CD4-positive, alpha-beta T cell treated with Interleukin-21 for 1 hour (primary cell): ENCODE results near the gene TRA2B.
"Not testable (repeated sequence)": the region's sequence is repeated elsewhere in the genome, so short reads cannot be mapped to it uniquely, and the experiment has no call there.

Experiments used
- DNase-seq: peaks from one replicate; pipeline ENCODE4 v3.0.0-alpha.2; 2020

Gene TRA2B

DNA sequence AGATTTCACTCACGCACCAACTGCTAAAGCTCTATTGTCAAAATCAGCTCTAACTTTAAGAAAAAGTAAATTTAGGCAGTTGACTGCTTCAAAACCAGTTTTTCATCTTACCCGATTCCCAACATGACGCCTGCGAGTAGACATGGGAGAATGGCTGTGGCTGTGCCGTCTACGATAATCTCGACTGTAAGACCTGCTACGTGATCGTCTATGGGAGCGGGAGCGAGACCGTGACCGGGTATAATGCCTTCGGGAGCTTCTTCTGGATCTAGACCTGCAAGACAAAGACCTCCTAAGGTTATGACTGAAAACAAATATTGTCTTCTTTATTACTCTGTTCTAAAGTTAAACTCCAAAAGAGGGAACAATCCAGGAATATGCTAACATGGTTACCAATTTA lies 12.5 kb downstream of the TRA2B start:
- DNase-seq = no peak

DNA sequence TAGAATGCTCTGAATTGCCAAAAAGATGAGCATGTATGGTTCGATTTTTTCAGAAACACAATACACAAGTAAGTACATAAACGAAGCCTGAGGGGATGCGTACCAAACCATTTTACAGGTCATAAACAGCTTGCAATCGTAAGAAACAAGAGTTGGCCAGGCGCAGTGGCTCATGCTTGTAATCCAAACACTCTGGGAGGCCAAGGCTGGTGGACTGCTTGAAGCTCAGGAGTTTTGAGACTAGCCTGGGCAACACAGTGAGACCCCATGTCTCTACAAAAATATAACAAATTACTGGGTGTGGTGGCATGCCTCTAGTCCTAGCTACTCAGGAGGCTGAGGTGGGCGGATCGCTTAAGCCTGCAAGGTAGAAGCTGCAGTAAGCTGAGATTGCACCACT lies 13.4 kb downstream of the TRA2B start:
- DNase-seq = no peak

DNA sequence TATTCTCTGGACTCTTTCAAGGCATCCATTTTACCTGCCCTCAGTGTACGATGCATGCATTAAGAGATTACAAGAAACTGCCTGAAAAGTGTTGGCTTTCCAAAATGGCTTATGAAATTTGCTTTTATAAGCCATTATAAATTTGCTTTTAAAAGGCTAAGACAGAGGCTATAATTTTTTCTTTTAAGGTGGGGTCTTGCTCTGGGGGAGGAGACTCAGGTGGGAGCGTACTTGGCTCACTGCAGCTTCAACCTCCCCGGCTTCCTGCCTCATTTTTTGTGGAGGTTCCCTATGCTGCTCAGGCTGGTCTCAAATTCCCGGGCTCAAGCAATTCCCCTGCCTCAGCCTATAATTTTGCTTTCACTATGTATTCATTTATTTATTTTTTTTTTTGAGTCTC lies 17.6 kb downstream of the TRA2B start:
- no peak for DNase-seq

DNA sequence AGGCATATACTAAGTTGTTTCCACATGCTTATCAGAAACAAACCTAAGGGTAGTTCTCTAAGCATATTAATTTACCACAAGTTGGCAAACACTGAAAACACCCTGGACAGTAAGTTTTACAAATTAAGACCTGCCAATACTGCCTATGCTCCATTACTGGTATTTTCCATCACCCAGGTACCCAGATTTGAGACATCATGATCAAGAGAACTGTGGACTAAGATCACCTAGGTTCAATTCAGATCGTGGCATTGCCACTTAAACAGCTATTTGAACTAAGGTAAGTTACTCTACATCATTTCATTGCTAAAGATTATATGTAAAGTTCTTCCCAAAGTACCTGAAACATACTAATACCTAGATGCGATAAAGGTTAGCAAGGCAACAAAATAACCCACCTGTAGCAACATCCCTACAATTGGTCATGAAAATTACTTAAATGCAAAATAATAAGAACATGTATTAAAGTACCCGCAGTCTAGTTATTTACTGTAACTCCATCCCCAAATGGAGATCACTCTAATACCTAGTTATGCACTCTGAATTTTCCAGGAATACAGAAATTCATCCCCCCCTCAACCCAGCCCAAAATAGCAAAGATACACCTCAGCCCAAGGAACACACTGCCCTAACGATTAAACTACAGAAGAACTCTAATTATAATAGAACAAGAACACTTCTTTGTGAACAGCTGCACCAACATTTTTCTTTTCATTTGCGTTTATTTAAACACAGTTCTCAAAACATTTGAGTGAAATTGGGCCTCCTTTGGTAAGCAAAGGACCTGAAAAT lies 21.6 kb downstream of the TRA2B start:
- no peak for DNase-seq

DNA sequence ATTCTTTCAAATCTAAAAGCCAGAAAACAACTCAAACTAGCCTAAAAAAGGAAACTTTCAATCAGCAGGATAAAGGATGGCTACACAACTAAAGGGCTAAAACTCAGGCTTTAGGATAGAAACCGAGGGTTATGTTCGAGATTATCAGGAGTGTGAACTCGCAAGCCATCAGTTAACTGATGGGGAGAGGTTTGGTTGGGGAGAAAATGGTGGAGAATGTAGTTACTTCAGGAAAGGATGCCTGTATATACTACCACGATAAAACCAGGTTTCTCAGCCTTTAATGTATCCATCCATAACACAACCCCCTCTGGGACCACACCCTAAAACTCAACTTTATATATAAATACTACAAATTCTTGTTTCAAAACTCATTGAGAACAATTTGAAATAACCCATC lies 22.2 kb downstream of the TRA2B start:
- no peak for DNase-seq

DNA sequence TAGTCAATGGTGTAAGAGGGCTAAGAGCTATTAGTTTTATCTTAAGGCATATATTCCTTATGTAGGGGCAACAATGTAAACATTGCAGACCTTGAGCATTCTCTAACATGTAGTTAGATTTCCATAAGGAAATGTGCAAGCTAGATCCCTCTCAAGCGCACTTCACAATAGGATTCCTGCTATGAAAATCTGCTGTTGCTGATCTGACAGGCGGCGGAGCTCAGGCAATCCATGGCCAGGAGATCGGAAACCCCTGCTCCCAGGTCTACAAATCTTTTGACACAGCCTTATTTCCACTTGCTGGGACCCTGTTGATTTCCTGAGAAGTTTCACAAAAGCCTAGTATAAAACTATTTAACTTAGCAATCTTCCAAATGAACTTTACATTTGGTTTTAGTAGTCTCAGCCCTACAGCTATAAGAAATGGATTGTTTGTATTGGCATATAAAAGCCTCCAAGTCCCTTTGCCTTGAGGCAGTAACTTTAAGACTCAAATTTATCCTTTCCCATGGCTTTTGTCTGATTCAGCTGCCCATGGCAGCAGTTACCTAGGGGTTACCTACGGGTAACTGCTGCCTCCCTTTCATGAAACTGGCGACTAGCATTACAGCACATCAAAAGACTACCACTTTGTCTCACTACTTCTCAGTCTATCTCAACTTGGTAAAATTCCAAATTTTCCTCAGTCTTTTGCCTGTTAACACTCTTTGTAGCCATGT lies 22.7 kb downstream of the TRA2B start:
- no peak for DNase-seq

DNA sequence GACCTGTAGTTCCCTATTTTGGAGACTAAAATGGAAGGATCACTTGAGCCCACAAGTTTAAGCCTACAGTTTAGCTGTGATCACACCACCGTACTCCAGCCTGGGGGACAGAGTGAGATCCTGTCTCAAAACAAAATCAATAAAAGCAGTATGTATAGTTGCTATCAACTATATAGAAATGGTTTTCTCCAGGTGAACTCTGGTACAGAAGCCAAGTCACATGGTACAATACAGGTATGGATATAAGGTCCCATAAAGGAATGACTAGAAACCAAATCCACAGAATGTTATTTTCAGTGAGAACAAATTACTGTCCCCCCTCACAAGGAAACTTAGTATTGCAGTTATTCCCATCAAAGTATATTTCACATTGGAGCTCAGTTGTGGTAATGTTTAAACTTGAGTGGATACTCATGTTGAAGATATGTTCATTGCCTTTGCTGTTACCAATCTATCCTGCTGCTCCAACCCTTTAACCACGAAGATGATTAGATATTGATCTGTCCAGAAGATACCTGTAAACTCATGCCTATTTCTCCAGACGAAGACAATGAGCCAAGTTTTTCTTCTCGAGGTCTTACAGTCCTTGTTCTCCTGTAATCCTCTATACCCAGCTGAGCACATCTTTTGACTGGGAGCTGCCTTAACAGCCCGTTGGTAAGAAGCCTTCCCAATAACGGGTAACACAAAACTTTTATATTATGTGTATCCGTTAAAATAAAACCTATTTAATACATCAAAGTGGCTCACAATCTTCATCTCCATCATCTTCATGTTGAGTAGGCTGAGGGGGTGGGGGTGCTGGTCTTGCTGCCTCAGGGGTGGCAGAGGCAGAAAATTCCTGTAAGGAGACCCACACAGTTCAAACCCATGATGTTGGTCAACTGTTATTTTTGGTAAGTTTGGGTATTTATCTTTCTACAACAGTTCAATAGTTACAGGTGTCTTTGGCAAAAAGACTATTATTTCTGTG lies 24.6 kb downstream of the TRA2B start:
- no peak for DNase-seq

DNA sequence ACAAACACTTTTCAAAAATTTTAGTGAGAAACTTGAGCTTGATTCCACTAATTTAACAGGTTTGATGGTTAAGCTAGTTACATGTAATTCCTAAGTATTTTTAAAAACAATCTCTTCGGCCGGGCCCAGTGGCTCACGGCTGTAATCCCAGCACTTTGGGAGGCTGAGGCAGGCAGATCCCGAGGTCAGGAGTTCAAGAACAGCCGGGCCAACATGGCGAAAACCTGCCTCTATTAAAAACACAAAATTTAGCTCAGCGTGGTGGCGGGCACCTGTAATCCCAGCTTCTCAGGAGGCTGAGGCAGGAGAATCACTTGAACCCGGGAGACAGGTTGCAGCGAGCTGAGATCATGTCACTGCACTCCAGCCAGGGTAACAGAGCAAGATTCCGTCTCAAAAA lies 25.3 kb downstream of the TRA2B start:
- DNase-seq = no peak

DNA sequence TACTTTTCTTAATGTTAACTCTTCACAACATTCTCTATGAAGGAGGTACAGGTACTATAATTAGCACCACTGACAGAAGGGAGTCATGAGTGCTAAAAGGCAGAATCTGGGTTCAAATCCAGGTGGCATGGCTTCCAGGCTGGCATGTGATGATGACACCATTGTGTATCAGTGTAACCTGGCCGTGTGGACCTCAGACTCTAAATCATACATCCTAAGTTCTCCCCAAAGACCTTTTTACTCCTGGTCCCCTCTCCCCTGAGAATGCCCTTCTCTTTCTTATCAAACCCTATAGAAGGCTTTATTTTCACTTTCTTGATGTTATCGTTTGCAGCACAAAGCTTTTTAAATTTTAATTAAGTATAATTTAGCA lies 26.8 kb downstream of the TRA2B start:
- DNase-seq = not testable (repeated sequence)

DNA sequence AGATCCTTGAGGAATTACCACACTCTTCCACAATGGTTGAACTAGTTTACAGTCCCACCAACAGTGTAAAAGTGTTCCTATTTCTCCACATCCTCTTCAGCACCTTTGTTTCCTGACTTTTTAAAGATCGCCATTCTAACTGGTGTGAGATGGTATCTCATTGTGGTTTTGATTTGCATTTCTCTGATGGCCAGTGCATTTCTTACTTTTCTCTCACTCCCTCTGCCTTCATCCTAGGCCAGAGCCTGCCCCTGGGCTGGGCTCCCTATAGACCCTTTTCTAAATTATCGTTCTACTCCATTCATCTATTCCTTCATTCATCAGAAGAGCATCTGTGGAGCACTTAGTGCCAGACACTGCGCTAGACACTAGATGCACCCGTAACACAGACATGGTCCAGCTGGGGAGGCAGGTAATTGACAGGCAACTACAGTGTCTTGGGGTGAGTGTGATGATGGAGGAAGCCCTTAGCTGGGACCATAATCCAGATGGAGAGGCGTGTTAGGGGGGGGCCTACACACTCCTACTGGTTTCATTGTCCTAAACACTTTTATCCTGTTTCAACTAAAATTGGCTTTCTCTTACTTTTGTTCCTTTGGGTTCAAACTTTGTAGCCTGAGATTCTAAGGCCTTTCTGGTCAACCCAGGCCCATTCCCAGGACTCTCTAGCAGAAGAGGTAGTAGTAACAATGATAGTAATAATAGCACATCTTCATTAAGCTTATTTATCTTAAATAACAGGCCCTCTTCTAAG lies 27.3 kb downstream of the TRA2B start:
- DNase-seq = not testable (repeated sequence)

DNA sequence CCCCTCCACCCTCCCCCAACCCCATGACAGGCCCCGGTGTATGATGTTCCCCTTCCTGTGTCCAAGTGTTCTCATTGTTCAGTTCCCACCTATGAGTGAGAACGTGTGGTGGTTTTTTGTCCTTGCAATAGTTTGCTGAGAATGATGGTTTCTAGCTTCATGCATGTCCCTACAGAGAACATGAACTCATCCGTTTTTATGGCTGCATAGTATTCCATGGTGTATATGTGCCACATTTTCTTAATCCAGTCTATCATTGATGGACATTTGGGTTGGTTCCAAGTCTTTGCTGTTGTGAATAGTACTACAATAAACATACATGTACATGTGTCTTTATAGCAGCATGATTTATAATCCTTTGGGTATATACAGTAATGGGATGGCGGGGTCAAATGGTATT lies 27.9 kb downstream of the TRA2B start:
- not testable (repeated sequence) for DNase-seq

DNA sequence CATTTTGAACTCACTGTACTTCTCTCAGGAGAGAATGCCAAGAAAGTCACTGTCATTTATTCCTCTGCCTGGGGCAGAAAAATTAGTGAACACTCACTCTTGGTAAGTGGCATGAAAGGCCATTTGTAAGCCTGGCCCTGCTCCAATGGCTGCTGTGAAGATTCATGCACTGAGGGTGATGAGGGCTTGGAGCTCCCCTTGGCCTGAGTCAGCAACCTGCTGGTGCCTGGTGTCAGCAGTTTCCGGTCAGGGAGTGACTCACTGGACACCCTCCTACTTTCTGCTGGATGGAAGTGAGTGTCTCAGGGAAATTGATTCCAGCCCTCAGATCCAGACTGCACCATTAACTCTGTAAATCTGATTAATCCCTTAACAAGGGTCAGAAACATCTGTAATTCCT lies 37.6 kb downstream of the TRA2B start:
- DNase-seq = no peak

DNA sequence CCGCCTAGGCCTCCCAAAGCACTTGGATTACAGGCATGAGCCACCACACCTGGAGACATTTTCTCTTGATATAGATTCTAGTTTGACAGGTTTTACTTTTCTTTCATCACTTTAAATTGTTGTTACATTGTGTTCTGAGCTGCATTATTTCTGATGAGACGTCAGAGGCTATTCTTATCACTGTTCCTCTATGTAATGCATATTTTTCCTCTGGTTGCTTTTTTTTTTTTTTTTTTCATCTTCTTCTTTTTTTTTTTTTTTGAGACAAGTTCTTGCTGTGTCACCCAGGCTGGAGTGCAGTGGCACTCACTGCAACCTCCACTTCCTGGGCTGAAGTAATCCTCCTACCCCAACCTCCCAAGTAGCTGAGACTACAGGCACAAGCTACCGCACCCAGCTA lies 41.2 kb downstream of the TRA2B start:
- DNase-seq = no peak

DNA sequence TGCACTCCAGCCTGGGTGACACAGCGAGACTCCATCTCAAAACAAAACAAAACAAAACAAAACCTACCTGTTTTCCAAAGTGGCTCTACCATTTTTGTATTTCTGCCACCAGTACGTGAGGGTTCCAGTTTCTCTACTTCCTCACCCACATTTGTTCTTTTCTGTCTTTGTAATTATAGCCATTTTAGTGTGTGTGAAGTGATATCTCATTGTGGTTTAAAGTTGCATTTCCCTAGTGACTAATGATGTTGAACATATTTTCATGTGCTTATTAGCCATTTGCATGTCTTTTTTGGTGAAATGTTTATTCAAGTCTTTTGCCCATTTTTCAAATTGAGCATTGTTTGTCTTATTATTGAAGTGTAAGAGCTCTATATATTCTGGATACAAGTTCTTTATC lies 50.7 kb downstream of the TRA2B start:
- no peak for DNase-seq

DNA sequence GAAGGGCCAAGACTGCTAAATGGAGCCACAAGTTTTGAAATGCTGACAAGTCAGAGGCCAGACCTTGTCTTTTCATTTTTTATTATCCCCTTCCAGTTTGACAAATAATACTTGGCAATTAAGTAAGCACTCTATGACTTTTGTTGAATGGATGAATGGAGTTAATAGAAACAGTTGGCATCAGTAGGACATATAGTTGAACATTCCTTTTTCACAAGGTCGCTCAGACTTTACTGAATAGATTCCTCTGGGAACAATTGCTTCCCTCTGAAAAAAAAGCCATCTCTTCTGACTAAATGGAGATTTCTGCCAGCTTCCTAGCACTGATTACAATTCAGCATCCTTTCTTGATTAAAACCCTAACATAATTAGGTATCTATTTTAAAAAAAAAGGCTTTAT lies 53.2 kb downstream of the TRA2B start:
- no peak for DNase-seq

DNA sequence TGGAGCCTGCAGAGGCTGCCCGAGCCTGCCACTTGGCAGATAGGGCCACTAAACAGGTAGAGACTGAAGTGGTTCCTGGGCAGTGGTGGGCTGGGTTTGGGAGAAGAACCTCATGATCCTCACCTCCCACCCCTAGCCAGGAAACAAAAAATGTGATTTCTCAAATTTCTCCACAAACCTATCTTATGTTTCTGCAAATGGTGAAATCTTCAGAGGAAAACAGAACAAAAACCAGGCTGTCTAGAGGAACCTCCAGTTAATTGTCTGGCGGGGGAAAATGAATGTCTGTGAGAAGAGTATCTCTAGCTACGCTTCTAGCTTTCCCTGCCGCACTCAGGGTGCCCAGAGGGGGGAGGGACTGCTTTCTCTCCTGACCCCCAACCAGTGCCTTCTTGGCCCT lies 55.9 kb downstream of the TRA2B start:
- no peak for DNase-seq

DNA sequence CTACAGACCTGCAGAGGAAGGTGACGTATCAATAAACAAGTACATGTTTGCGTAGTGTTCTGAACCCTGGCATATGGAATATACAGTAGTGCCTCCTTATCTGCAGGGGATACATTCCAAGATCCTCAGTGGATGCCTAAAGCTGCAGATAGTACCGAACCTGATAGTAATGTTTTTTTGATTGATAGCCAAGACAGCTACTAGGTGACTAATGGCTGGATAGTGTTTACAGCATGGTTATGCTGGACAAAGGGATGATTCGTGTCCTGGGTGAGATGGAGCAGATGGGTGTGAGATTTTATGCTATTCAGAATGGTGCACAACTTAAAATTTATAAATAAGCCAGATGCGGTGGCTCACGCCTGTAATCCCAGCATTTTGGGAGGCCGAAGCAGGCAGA lies 57.2 kb downstream of the TRA2B start:
- DNase-seq = no peak

DNA sequence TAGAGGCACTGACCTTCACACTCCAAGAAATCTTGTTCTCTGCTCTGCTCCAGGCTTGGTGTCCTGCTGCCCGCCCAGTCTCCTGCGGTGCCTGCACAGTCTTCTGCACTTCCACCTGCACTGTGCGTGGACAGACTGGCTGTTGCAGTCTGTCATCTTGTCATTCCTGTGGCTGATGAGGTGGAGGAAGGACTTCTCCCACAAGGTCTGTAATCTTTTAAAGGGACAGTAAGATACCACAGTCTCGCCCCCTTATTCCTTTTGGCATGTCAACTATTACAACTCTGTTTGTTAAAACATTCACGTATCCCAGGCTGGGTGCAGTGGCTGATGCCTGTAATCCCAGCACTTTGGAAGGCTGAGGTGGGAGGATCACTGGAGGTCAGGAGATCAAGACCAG lies 58.9 kb downstream of the TRA2B start:
- DNase-seq = no peak

DNA sequence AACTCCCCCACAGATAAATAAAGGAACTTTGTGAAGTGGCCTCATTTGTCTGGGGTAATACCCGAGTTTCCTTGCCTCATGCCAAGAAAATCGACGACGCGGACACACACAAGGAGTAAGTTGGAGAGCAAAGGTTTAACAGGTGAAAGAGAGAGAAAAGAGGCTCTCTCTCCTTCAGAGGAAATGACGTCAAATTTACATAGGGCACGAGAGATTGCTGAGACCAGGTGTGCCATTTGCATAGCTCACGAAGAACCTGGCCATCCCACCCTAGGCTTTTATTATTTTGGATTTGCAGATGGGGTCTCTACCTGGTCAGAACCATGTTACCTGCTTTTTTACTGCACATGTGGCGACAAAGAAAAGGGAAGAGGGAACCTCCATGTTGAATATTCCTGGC lies 63.7 kb downstream of the TRA2B start:
- no peak for DNase-seq

DNA sequence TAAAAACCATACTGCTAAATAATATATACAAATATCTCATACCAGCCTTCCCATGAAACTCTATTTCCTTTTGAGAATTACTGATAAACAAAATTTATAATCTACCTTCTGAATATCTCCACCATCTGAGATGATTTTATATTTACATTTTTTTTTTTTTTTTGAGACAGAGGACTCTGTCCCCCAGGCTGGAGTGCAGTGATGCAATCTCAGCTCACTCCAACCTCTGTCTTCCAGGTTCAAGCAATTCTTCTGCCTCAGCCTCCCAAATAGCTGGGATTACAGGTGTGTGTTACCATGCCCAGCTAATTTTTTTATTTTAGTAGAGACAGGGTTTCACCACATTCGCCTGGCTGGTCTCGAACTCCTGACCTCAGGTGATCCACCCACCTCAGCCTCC lies 70.2 kb downstream of the TRA2B start:
- DNase-seq = no peak

DNA sequence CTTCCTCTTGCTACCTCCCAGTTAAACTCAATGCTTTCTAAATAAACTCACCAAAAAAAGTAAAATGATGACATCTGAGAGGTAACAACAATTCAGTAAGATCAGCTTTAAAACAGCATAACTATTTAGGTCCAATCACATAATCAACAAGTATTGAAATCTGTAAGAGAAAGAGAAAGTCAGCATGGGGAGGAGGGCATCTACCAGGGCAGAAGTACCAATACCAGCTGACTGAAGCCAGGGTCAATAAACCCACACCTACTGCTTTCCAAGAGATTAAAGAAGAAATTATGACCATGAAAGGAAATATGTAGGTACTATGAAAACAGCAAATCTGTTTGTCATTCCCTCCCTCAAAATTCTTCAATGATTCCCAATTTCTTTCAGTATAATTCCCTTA lies 70.8 kb downstream of the TRA2B start:
- no peak for DNase-seq

DNA sequence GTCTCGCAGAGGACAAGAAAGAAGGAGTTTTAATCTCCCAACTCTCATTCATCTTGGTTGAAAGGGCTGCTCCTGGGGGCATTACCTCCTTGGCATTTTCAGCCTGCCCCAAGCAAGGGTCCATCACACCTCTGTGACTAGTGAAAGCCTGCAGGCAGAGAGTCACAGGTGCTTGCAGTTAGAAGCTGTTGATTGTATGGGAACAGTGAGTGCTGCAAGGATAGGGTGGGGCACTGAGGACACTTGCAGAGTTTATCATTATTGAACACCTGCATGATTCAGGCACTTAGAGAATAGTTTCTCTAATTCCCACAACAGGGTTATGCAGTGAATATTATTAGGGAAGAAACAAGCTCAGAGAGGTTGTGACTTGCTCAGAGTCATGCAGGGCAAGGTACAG lies 71.3 kb downstream of the TRA2B start:
- no peak for DNase-seq
